Loucy (cell line): ENCODE measurements around the gene ZDHHC13.

Source experiments
- H2AFZ ChIP-seq: fragments of 200-600 bp; sonication (generic); 2 replicates; pipeline ENCODE4 v1.6.0; 2016; ENCODE audit warnings: antibody characterized with exemption, mild to moderate bottlenecking, low read length, moderate library complexity
- H3F3A ChIP-seq: fragments of 200-600 bp; 2 replicates; pipeline ENCODE4 v1.6.0; 2016; ENCODE audit warnings: antibody characterized with exemption, low read depth, mild to moderate bottlenecking
- H3K27me3 ChIP-seq: fragments of 200-600 bp; sonication (generic); 2 replicates; pipeline ENCODE4 v1.6.1; 2014; ENCODE audit warnings: low read length, mild to moderate bottlenecking; ENCODE audit not compliant: insufficient read depth, poor library complexity, severe bottlenecking
- H3K36me3 ChIP-seq: fragments of 200-600 bp; sonication (generic); 2 replicates; pipeline ENCODE4 v1.6.1; 2016; ENCODE audit warnings: low read length; ENCODE audit not compliant: insufficient read depth
- H3K4me1 ChIP-seq: fragments of 200-600 bp; sonication (generic); 2 replicates; pipeline ENCODE4 v1.5.1; 2014; ENCODE audit warnings: low read length, mild to moderate bottlenecking; ENCODE audit not compliant: insufficient read depth, poor library complexity, severe bottlenecking
- H3K4me2 ChIP-seq: fragments of 200-600 bp; sonication (generic); 2 replicates; pipeline ENCODE4 v1.6.0; 2014; ENCODE audit warnings: antibody characterized with exemption, low read length, low read depth, mild to moderate bottlenecking; ENCODE audit not compliant: poor library complexity, severe bottlenecking
- H3K4me3 ChIP-seq: fragments of 200-600 bp; sonication (generic); 2 replicates; pipeline ENCODE4 v1.5.1; 2014; ENCODE audit warnings: low read length, mild to moderate bottlenecking, mixed read lengths; ENCODE audit not compliant: poor library complexity, severe bottlenecking
- H3K79me2 ChIP-seq: fragments of 200-600 bp; sonication (generic); 2 replicates; pipeline ENCODE4 v1.6.1; 2014; ENCODE audit warnings: low read length; ENCODE audit not compliant: insufficient read depth
- H3K9ac ChIP-seq: fragments of 200-600 bp; sonication (generic); 2 replicates; pipeline ENCODE4 v1.6.0; 2014; ENCODE audit warnings: mild to moderate bottlenecking, low read depth, low read length, moderate library complexity; ENCODE audit not compliant: poor library complexity, severe bottlenecking
- H3K9me2 ChIP-seq: fragments of 200-600 bp; sonication (generic); replicated peaks from 2 replicates; pipeline ENCODE4 v1.6.1; 2016; ENCODE audit warnings: low read depth, low read length, mixed read lengths
- H3K9me3 ChIP-seq: fragments of 200-600 bp; sonication (generic); 2 replicates; pipeline ENCODE4 v1.6.1; 2014; ENCODE audit warnings: mild to moderate bottlenecking, antibody characterized with exemption, low read length, low read depth; ENCODE audit not compliant: insufficient read depth
- H4K20me1 ChIP-seq: fragments of 200-600 bp; sonication (generic); 2 replicates; pipeline ENCODE4 v1.6.0; 2014; ENCODE audit warnings: antibody characterized with exemption, low read length, mild to moderate bottlenecking; ENCODE audit not compliant: insufficient read depth, poor library complexity, severe bottlenecking
- EZH2phosphoT487 ChIP-seq: fragments of 200-600 bp; IDR thresholded peaks from 2 replicates; pipeline ENCODE4 v1.6.1; 2018; ENCODE audit warnings: antibody characterized with exemption, mild to moderate bottlenecking, moderate library complexity, borderline replicate concordance
- TF ChIP-seq, protein P1 (sequence below): fragments of 200-600 bp; sonication (generic); conservative IDR thresholded peaks from 2 replicates; pipeline ENCODE4 v1.5.1; 2014; ENCODE audit warnings: mild to moderate bottlenecking, antibody characterized with exemption, low read length

The ZDHHC13 gene

GRCh38 chr11:19073454-19074415 is 43.2 kb upstream of the ZDHHC13 start:
- Histone ChIP-seq H3K4me1 (no peaks in the 10 kb centered on the region), H3K4me2 (no peak overlapping the region), H3K27me3 (no peaks in the 10 kb centered on the region), H3K9me2 (no peaks in the 10 kb centered on the region), H3K4me3 (no peak overlapping the region), H3K79me2 (no peaks in the 10 kb centered on the region), H3K9me3 (no peaks in the 10 kb centered on the region), H2AFZ (no peak overlapping the region), H3K9ac (no peak overlapping the region), H4K20me1 (no peaks in the 10 kb centered on the region), H3F3A (no peaks in the 10 kb centered on the region), H3K36me3 (no peaks in the 10 kb centered on the region)
- TF ChIP-seq, protein P1, sequence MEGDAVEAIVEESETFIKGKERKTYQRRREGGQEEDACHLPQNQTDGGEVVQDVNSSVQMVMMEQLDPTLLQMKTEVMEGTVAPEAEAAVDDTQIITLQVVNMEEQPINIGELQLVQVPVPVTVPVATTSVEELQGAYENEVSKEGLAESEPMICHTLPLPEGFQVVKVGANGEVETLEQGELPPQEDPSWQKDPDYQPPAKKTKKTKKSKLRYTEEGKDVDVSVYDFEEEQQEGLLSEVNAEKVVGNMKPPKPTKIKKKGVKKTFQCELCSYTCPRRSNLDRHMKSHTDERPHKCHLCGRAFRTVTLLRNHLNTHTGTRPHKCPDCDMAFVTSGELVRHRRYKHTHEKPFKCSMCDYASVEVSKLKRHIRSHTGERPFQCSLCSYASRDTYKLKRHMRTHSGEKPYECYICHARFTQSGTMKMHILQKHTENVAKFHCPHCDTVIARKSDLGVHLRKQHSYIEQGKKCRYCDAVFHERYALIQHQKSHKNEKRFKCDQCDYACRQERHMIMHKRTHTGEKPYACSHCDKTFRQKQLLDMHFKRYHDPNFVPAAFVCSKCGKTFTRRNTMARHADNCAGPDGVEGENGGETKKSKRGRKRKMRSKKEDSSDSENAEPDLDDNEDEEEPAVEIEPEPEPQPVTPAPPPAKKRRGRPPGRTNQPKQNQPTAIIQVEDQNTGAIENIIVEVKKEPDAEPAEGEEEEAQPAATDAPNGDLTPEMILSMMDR, result no peak
- no peak for TF ChIP-seq EZH2phosphoT487

GRCh38 chr11:19075636-19076035 is 41.3 kb upstream of the ZDHHC13 start:
- H3K79me2 ChIP-seq, result no peaks in the 10 kb centered on the region
- no peak overlapping the region for H3K4me2 ChIP-seq
- H4K20me1 ChIP-seq, result no peaks in the 10 kb centered on the region
- no peak overlapping the region for H2AFZ ChIP-seq
- no peak for TF ChIP-seq EZH2phosphoT487
- TF ChIP-seq, protein P1, result no peak
- H3K9ac ChIP-seq, result no peak overlapping the region
- H3K9me3 ChIP-seq, result no peaks in the 10 kb centered on the region
- H3K36me3 ChIP-seq, result no peaks in the 10 kb centered on the region
- H3K4me1 ChIP-seq, result no peaks in the 10 kb centered on the region
- no peaks in the 10 kb centered on the region for H3F3A ChIP-seq
- H3K4me3 ChIP-seq, result no peak overlapping the region
- H3K27me3 ChIP-seq, result no peaks in the 10 kb centered on the region
- H3K9me2 ChIP-seq, result no peaks in the 10 kb centered on the region

- Histone ChIP-seq H3K4me3 (no peak overlapping the region), H3K9ac (peak overlapping the region; percentile 5), H3K27me3 (no peaks in the 10 kb centered on the region)
Observed at GRCh38 chr11:19076744-19077589, 40.0 kb upstream of the ZDHHC13 start.

More at GRCh38 chr11:19076744-19077589, 40.0 kb upstream of the ZDHHC13 start:
- H4K20me1 ChIP-seq, result no peaks in the 10 kb centered on the region
- H3K36me3 ChIP-seq, result no peaks in the 10 kb centered on the region
- peak overlapping the region; percentile 37 for H3K4me2 ChIP-seq
- H3K4me1 ChIP-seq, result no peaks in the 10 kb centered on the region
- no peaks in the 10 kb centered on the region for H3K79me2 ChIP-seq
- no peaks in the 10 kb centered on the region for H3F3A ChIP-seq
- H3K9me2 ChIP-seq, result no peaks in the 10 kb centered on the region
- peak overlapping the region; percentile 65 for H2AFZ ChIP-seq
- TF ChIP-seq, protein P1, result peak; percentile 99
- no peak for TF ChIP-seq EZH2phosphoT487
- no peaks in the 10 kb centered on the region for H3K9me3 ChIP-seq
